ENCODE results near the gene GRPEL2. TPM values are rescaled to one million over a fixed set of nuclear protein-coding genes. Genes with fewer than 3 reads are reported as not detected.

The GRPEL2 gene
- total RNA-seq, 2 donors from 2014 or later, result 7.9 to 9.7 TPM

GRCh38 chr5:149303210-149303609, 42.1 kb upstream of the GRPEL2 start:
- no peaks in the 10 kb centered on the region for H3K4me1 ChIP-seq (ENCODE audit: control insufficient read depth in 1 of 2, low read depth in 2 of 2)
- H3K27ac ChIP-seq, result no peak overlapping the region
- H3K27me3 ChIP-seq (replicated peaks; ENCODE audit: insufficient read depth), result no peaks in the 10 kb centered on the region
- H3K4me3 ChIP-seq, result no peak overlapping the region
- TF ChIP-seq CTCF (IDR thresholded peaks at IDR 0.05), result no peak
- H3K9me3 ChIP-seq, result no peaks in the 10 kb centered on the region
- H3K36me3 ChIP-seq, result no peaks in the 10 kb centered on the region
- DNase-seq (ENCODE audit: low spot score) (no peak), ATAC-seq (ENCODE audit: insufficient number of reproducible peaks, low FRiP score, low read depth) (no peak)

GRCh38 chr5:149304195-149305078, 40.9 kb upstream of the GRPEL2 start:
- no peaks in the 10 kb centered on the region for H3K27me3 ChIP-seq (replicated peaks; ENCODE audit: insufficient read depth)
- no peak overlapping the region for H3K4me3 ChIP-seq
- no peak for TF ChIP-seq CTCF (IDR thresholded peaks at IDR 0.05)
- H3K27ac ChIP-seq, result no peak overlapping the region
- DNase-seq (ENCODE audit: low spot score) (no peak), ATAC-seq (ENCODE audit: insufficient number of reproducible peaks, low FRiP score, low read depth) (no peak)
- H3K36me3 ChIP-seq, result no peaks in the 10 kb centered on the region
- no peaks in the 10 kb centered on the region for H3K4me1 ChIP-seq (ENCODE audit: control insufficient read depth in 1 of 2, low read depth in 2 of 2)
- H3K9me3 ChIP-seq, result no peaks in the 10 kb centered on the region

GRCh38 chr5:149309354-149309753, 35.9 kb upstream of the GRPEL2 start:
- Histone ChIP-seq H3K4me3 (no peak overlapping the region), H3K27me3 (replicated peaks; ENCODE audit: insufficient read depth) (no peaks in the 10 kb centered on the region), H3K36me3 (no peaks in the 10 kb centered on the region), H3K4me1 (ENCODE audit: control insufficient read depth in 1 of 2, low read depth in 2 of 2) (no peaks in the 10 kb centered on the region), H3K9me3 (no peaks in the 10 kb centered on the region), H3K27ac (no peak overlapping the region)
- TF ChIP-seq CTCF (IDR thresholded peaks at IDR 0.05), result no peak
- no peak for DNase-seq (ENCODE audit: low spot score)
- no peak for ATAC-seq (ENCODE audit: insufficient number of reproducible peaks, low FRiP score, low read depth)

GRCh38 chr5:149310488-149310887, 34.8 kb upstream of the GRPEL2 start:
- ATAC-seq (ENCODE audit: insufficient number of reproducible peaks, low FRiP score, low read depth) (no peak), DNase-seq (ENCODE audit: low spot score) (no peak)
- H3K4me1 ChIP-seq (ENCODE audit: control insufficient read depth in 1 of 2, low read depth in 2 of 2), result no peaks in the 10 kb centered on the region
- no peak overlapping the region for H3K27ac ChIP-seq
- H3K36me3 ChIP-seq, result no peaks in the 10 kb centered on the region
- H3K9me3 ChIP-seq, result no peaks in the 10 kb centered on the region
- no peaks in the 10 kb centered on the region for H3K27me3 ChIP-seq (replicated peaks; ENCODE audit: insufficient read depth)
- no peak for TF ChIP-seq CTCF (IDR thresholded peaks at IDR 0.05)
- no peak overlapping the region for H3K4me3 ChIP-seq

- no peak overlapping the region for H3K27ac ChIP-seq
- DNase-seq (ENCODE audit: low spot score), result no peak
- TF ChIP-seq CTCF (IDR thresholded peaks at IDR 0.05), result no peak
- H3K4me1 ChIP-seq (ENCODE audit: control insufficient read depth in 1 of 2, low read depth in 2 of 2), result no peaks in the 10 kb centered on the region
- H3K9me3 ChIP-seq, result no peaks in the 10 kb centered on the region
- no peaks in the 10 kb centered on the region for H3K27me3 ChIP-seq (replicated peaks; ENCODE audit: insufficient read depth)
- no peak for ATAC-seq (ENCODE audit: insufficient number of reproducible peaks, low FRiP score, low read depth)
- no peak overlapping the region for H3K4me3 ChIP-seq
- no peaks in the 10 kb centered on the region for H3K36me3 ChIP-seq
These were observed 34.2 kb upstream of the GRPEL2 start for GRCh38 chr5:149310947-149311658.

Data from thoracic aorta (tissue), 2 donors.